CD4-positive, alpha-beta memory T cell (primary cell): ENCODE data around the gene CLIC3. TPM values are rescaled to one million over a fixed set of nuclear protein-coding genes. Genes with fewer than 3 reads are reported as not detected.
A peak's percentile ranks its signal among the peaks of the same experiment; 100 is the strongest.

ENCODE experiments used
- CTCF ChIA-PET: fragments of 350-600 bp; sonication (Branson Sonifier 250); formaldehyde crosslinking; loops from one replicate; lab custom pipeline; 2021; ENCODE audit warnings: inconsistent platforms; ENCODE audit not compliant: partially characterized antibody; lab: Charles Lee
- POLR2A ChIA-PET: fragments of 350-600 bp; sonication (Branson Sonifier 250); formaldehyde crosslinking; loops from one replicate; lab custom pipeline; 2021; ENCODE audit not compliant: partially characterized antibody; lab: Charles Lee
- DNase-seq, 5 donors: peaks; one replicate each; pipeline versions ENCODE4 v3.0.0 to v3.0.0-alpha.2; 2020 to 2022; ENCODE audit warnings: mixed read lengths in 1 of 5
- H3K27ac ChIP-seq: one replicate; pipeline ENCODE4 v1.7.0; 2013; ENCODE audit warnings: low read depth, low read length
- H3K27me3 ChIP-seq: 2 replicates; pipeline ENCODE4 v1.7.0; 2013; ENCODE audit warnings: mild to moderate bottlenecking, low read length, moderate library complexity; ENCODE audit not compliant: insufficient read depth
- H3K36me3 ChIP-seq: 2 replicates; pipeline ENCODE4 v1.7.0; 2013; ENCODE audit warnings: mild to moderate bottlenecking, low read length, moderate library complexity; ENCODE audit not compliant: insufficient read depth
- H3K4me1 ChIP-seq: 2 replicates; pipeline ENCODE4 v1.7.0; 2013; ENCODE audit warnings: mild to moderate bottlenecking, low read length, moderate library complexity; ENCODE audit not compliant: insufficient read depth
- H3K4me3 ChIP-seq, 2 donors: one replicate each; pipeline ENCODE4 v1.7.0; 2013; ENCODE audit warnings: low read length in 2 of 2, mild to moderate bottlenecking in 1 of 2
- H3K9me3 ChIP-seq, 2 donors: one replicate each; pipeline ENCODE4 v1.7.0; 2013; ENCODE audit warnings: low read length in 2 of 2, control low read depth in 1 of 2; ENCODE audit not compliant: control insufficient read depth in 1 of 2
- H3K27ac Mint-ChIP-seq, 7 donors: one replicate each; pipeline ENCODE4 v1.8.0; 2020 to 2021; ENCODE audit warnings: mixed read lengths in 7 of 7, mild to moderate bottlenecking in 6 of 7, inconsistent platforms in 3 of 7, moderate library complexity in 3 of 7
- H3K27me3 Mint-ChIP-seq, 2 donors: one replicate each; pipeline ENCODE4 v1.8.0; 2020 to 2021; ENCODE audit warnings: mixed read lengths in 2 of 2
- H3K36me3 Mint-ChIP-seq, 2 donors: one replicate each; pipeline ENCODE4 v1.8.0; 2020 to 2021; ENCODE audit warnings: mixed read lengths in 2 of 2, inconsistent platforms in 1 of 2, mild to moderate bottlenecking in 1 of 2
- H3K4me1 Mint-ChIP-seq, 4 donors: one replicate each; pipeline ENCODE4 v1.8.0; 2020 to 2021; ENCODE audit warnings: mixed read lengths in 4 of 4, mild to moderate bottlenecking in 1 of 4
- H3K4me3 Mint-ChIP-seq, 8 donors: one replicate each; pipeline ENCODE4 v1.8.0; 2020 to 2021; ENCODE audit warnings: mixed read lengths in 8 of 8, mild to moderate bottlenecking in 7 of 8, moderate library complexity in 6 of 8, inconsistent platforms in 3 of 8
- H3K9me3 Mint-ChIP-seq, 8 donors: one replicate each; pipeline ENCODE4 v1.8.0; 2020 to 2021; ENCODE audit warnings: mixed read lengths in 8 of 8, mild to moderate bottlenecking in 5 of 8, inconsistent platforms in 3 of 8, moderate library complexity in 1 of 8
- intact Hi-C: fragments of 100-400 bp; cut with micrococcal nuclease; formaldehyde crosslinking; loops from one replicate; pipeline ENCODE4 v1.15.1; 2023
- polyA plus RNA-seq, 2 donors: library from polyadenylated mRNA; unstranded; fragments of 300-500 nt; fragmentation: Illumina TruSeq; gene quantifications; one replicate each; pipeline ENCODE4 v1.2.3, GENCODE V29; 2021
- total RNA-seq, 2 experiments: library from RNA; stranded (reverse); gene quantifications; one replicate each; pipeline ENCODE4 v1.2.3, GENCODE V29; 2021

The CLIC3 gene
- total and polyA plus RNA-seq, 4 experiments from 2014 or later = 3.1 to 7.8 (median 4.4) TPM

GRCh38 chr9:137030538-137031527 is 34.5 kb upstream of the CLIC3 start:
- peaks cover 0 to 6% of the 10 kb centered on the region in 2 donors for H3K36me3 Mint-ChIP-seq
- peak overlapping the region; percentile 65 to 75 for H3K4me3 ChIP-seq
- no peaks in the 10 kb centered on the region for H3K9me3 Mint-ChIP-seq
- no peaks in the 10 kb centered on the region for H3K27me3 Mint-ChIP-seq
- DNase-seq = peak in 3 of 5 donors; percentile 32 to 45 (median 38)
- intact Hi-C loops = no loop called here
- no peaks in the 10 kb centered on the region for H3K9me3 ChIP-seq
- no peaks in the 10 kb centered on the region for H3K36me3 ChIP-seq
- H3K4me3 Mint-ChIP-seq = peak overlapping the region; percentile 87 to 96 (median 91)
- H3K27ac Mint-ChIP-seq = peak overlapping the region; percentile 74 to 92 (median 91)
- no peaks in the 10 kb centered on the region for H3K27me3 ChIP-seq
- POLR2A ChIA-PET = interaction anchor here (1.1 to 8.2 kb wide), 11 partner anchors 30 to 240 kb away, joined by 3 to 52 read pairs (median 4); partner anchors contain the start of genes CLIC3, EDF1, MAN1B1 and PAXX
- H3K27ac ChIP-seq = peak overlapping the region; percentile 53
- CTCF ChIA-PET = interaction anchor here (0.5 to 4.4 kb wide), 23 partner anchors 9 to 253 kb away, joined by 3 to 51 read pairs (median 6); partner anchors contain the start of genes AJM1, MAN1B1, NPDC1 and PAXX
- peaks cover 85% of the 10 kb centered on the region for H3K4me1 ChIP-seq
- H3K4me1 Mint-ChIP-seq = peaks cover 27 to 70% (median 47%) of the 10 kb centered on the region in 4 donors

- Mint-ChIP-seq H3K36me3 (peaks cover 0 to 6% of the 10 kb centered on the region in 2 donors), H3K9me3 (no peaks in the 10 kb centered on the region), H3K27me3 (no peaks in the 10 kb centered on the region), H3K4me3 (peak overlapping the region; percentile 87 to 96 (median 91)), H3K4me1 (peaks cover 25 to 65% (median 43%) of the 10 kb centered on the region in 4 donors), H3K27ac (peak overlapping the region in 6 of 7 donors; percentile 76 to 92 (median 90))
- Histone ChIP-seq H3K36me3 (no peaks in the 10 kb centered on the region), H3K27ac (peak overlapping the region; percentile 68), H3K27me3 (no peaks in the 10 kb centered on the region), H3K4me1 (peaks cover 86% of the 10 kb centered on the region), H3K9me3 (no peaks in the 10 kb centered on the region), H3K4me3 (peak overlapping the region; percentile 65 to 75)
- POLR2A ChIA-PET = interaction anchor here (0.6 to 8.2 kb wide), 19 partner anchors 24 to 303 kb away, joined by 3 to 52 read pairs (median 5); partner anchors contain the start of genes C8G, CLIC3, FBXW5 and MAN1B1
- CTCF ChIA-PET = interaction anchor here (0.6 to 4.4 kb wide), 45 partner anchors 8 to 252 kb away, joined by 3 to 51 read pairs (median 6); partner anchors contain the start of genes AJM1, C8G, CLIC3 and MAN1B1
- DNase-seq = no peak
- intact Hi-C loops = no loop called here
Measured at GRCh38 chr9:137030006-137030405, 33.6 kb upstream of the CLIC3 start.

GRCh38 chr9:137029058-137029936 is 32.9 kb upstream of the CLIC3 start:
- H3K36me3 Mint-ChIP-seq = peaks cover 0 to 6% of the 10 kb centered on the region in 2 donors
- H3K27me3 ChIP-seq = no peaks in the 10 kb centered on the region
- intact Hi-C loops = loop anchor here (1.0 to 10.0 kb wide), 3 partner anchors 36 to 85 kb away; partner anchors contain the start of genes FBXW5, PAXX and PTGDS
- H3K9me3 Mint-ChIP-seq = no peaks in the 10 kb centered on the region
- H3K4me3 ChIP-seq = peak overlapping the region; percentile 65 to 75
- H3K27me3 Mint-ChIP-seq = no peaks in the 10 kb centered on the region
- H3K9me3 ChIP-seq = no peaks in the 10 kb centered on the region
- peak overlapping the region; percentile 87 to 96 (median 90) for H3K4me3 Mint-ChIP-seq
- POLR2A ChIA-PET = interaction anchor here (0.6 to 8.2 kb wide), 21 partner anchors 16 to 302 kb away, joined by 3 to 52 read pairs (median 5); partner anchors contain the start of genes AJM1, C8G, CLIC3 and FBXW5
- CTCF ChIA-PET = interaction anchor here (0.6 to 4.4 kb wide), 49 partner anchors 9 to 263 kb away, joined by 3 to 51 read pairs (median 5); partner anchors contain the start of genes AJM1, C8G, CLIC3 and LCNL1
- peaks cover 80% of the 10 kb centered on the region for H3K4me1 ChIP-seq
- peak overlapping the region; percentile 70 to 92 (median 85) for H3K27ac Mint-ChIP-seq
- H3K36me3 ChIP-seq = no peaks in the 10 kb centered on the region
- peak overlapping the region; percentile 68 for H3K27ac ChIP-seq
- peaks cover 20 to 58% (median 39%) of the 10 kb centered on the region in 4 donors for H3K4me1 Mint-ChIP-seq
- DNase-seq = peak; percentile 58 to 74 (median 64)

GRCh38 chr9:137028263-137029057 is 32.1 kb upstream of the CLIC3 start:
- peak overlapping the region; percentile 64 to 92 (median 79) for H3K27ac Mint-ChIP-seq
- H3K27ac ChIP-seq = peak overlapping the region; percentile 68
- H3K4me3 ChIP-seq = peak overlapping the region; percentile 65 to 75
- H3K9me3 Mint-ChIP-seq = no peaks in the 10 kb centered on the region
- H3K4me3 Mint-ChIP-seq = peak overlapping the region; percentile 87 to 96 (median 90)
- POLR2A ChIA-PET = interaction anchor here (0.6 to 8.2 kb wide), 20 partner anchors 17 to 302 kb away, joined by 3 to 52 read pairs (median 5); partner anchors contain the start of genes AJM1, C8G, CLIC3 and FBXW5
- H3K27me3 ChIP-seq = no peaks in the 10 kb centered on the region
- CTCF ChIA-PET = interaction anchor here (0.7 to 4.4 kb wide), 37 partner anchors 8 to 262 kb away, joined by 3 to 51 read pairs (median 8); partner anchors contain the start of genes AJM1, C8G, CLIC3 and LCNL1
- peaks cover 73% of the 10 kb centered on the region for H3K4me1 ChIP-seq
- H3K36me3 ChIP-seq = no peaks in the 10 kb centered on the region
- peaks cover 18 to 55% (median 37%) of the 10 kb centered on the region in 4 donors for H3K4me1 Mint-ChIP-seq
- H3K9me3 ChIP-seq = no peaks in the 10 kb centered on the region
- peak; percentile 64 to 76 (median 70) for DNase-seq
- no peaks in the 10 kb centered on the region for H3K27me3 Mint-ChIP-seq
- intact Hi-C loops = loop anchor here (1.0 to 10.0 kb wide), 5 partner anchors 36 to 84 kb away; partner anchors contain the start of genes FBXW5, PAXX and PTGDS
- H3K36me3 Mint-ChIP-seq = peaks cover 0 to 6% of the 10 kb centered on the region in 2 donors

- intact Hi-C loops = loop anchor here (1.0 to 10.0 kb wide), 4 partner anchors 35 to 77 kb away; partner anchors contain the start of genes PAXX and PTGDS
- ChIA-PET CTCF (interaction anchor here (1.2 to 4.4 kb wide), 12 partner anchors 8 to 249 kb away, joined by 3 to 43 read pairs (median 10); partner anchors contain the start of gene LCNL1), POLR2A (interaction anchor here (0.5 to 8.2 kb wide), 15 partner anchors 7 to 220 kb away, joined by 3 to 52 read pairs (median 3); partner anchors contain the start of genes CLIC3, MAN1B1, PAXX and RABL6)
- no peak for DNase-seq
- no peaks in the 10 kb centered on the region for H3K9me3 Mint-ChIP-seq
- H3K4me3 Mint-ChIP-seq = peak within 1 kb of the TSS; percentile 90 to 96 (median 91)
- H3K4me1 Mint-ChIP-seq = peaks cover 16 to 48% (median 32%) of the 10 kb centered on the region in 4 donors
- no peaks in the 10 kb centered on the region for H3K27me3 Mint-ChIP-seq
- Histone ChIP-seq H3K4me3 (peak within 1 kb of the TSS; percentile 65 to 75), H3K36me3 (no peaks in the 10 kb centered on the region), H3K27ac (peak within 1 kb of the TSS; percentile 68), H3K9me3 (no peaks in the 10 kb centered on the region), H3K27me3 (no peaks in the 10 kb centered on the region), H3K4me1 (peaks cover 67% of the 10 kb centered on the region)
- peak within 1 kb of the TSS; percentile 79 to 92 (median 91) for H3K27ac Mint-ChIP-seq
- peaks cover 0 to 6% of the 10 kb centered on the region in 2 donors for H3K36me3 Mint-ChIP-seq
Measured at GRCh38 chr9:137027369-137028262, 31.2 kb upstream of the CLIC3 start, which contains the start of gene ABCA2. ABCA2 (minus strand) TSS chr9:137028237; CDS start chr9:137028140, 97 bp downstream.
